Heart left ventricle (tissue), 13 donors: Measurements from ENCODE around the gene CCL27.

Experiments
- CTCF ChIP-seq, 12 donors: fragments of 200-600 bp; sonication (generic) in 4 of 12; IDR thresholded peaks; one replicate each; pipeline versions ENCODE4 v1.5.0 to v1.8.0; 2018 to 2022; ENCODE audit warnings: antibody characterized with exemption in 12 of 12, mild to moderate bottlenecking in 5 of 12
- POLR2A ChIP-seq, 2 donors: fragments of 450-650 bp; IDR thresholded peaks; one replicate each; pipeline ENCODE4 v1.6.1; 2017; ENCODE audit warnings: antibody characterized with exemption in 2 of 2, mild to moderate bottlenecking in 2 of 2, moderate library complexity in 2 of 2
- donor health status: ischemic (EF 13 %, LVEDD 7.1; RV severe dilation, severe dysfunction).
- donor health status: DM: no; HTN: yes; CAD: no.
- donor health status: DM: no; HTN: no; CAD: no.
- donor health status: ischemic (EF 25% LVEDD 6.9; RV normal size, moderate dysfunction).
- donor health status: ischemic (EF 25% LVEDD 5.7; RV mildly dilated, moderate dysfunction).
- donor health status: ischemic (EF 35%, LVEDD 5.7; RV mildly dilated, moderate dysfunction).
- donor health status: nonischemic (EF 11% LVEDD 7.7; RV severe dilation, severe dysfunction).
- donor health status: DM: yes; HTN: yes; CAD: no.
- donor health status: PGD.
- donor health status: ischemic (EF 29% LVEDD 5.4; RV normal size, mild dysfunction).
- donor health status: nonischemic (EF 23%, LVEDD 6.1; RV moderate dilation, normal function).

- TF ChIP-seq CTCF (IDR thresholded peaks at IDR 0.05) (no peak), POLR2A (IDR thresholded peaks at IDR 0.05) (no peak)
These were observed 37.8 kb downstream of the CCL27 start for GRCh38 chr9:34624475-34625185.
